EL (cell line): ENCODE results near the gene AGBL4.

ENCODE experiments used
- DNase-seq: peaks from one replicate; pipeline ENCODE4 v3.0.0-alpha.2; 2016

The AGBL4 gene

GRCh38 chr1:48939828-48940227 is 1083.9 kb downstream of the AGBL4 start:
- no peak for DNase-seq

DNA sequence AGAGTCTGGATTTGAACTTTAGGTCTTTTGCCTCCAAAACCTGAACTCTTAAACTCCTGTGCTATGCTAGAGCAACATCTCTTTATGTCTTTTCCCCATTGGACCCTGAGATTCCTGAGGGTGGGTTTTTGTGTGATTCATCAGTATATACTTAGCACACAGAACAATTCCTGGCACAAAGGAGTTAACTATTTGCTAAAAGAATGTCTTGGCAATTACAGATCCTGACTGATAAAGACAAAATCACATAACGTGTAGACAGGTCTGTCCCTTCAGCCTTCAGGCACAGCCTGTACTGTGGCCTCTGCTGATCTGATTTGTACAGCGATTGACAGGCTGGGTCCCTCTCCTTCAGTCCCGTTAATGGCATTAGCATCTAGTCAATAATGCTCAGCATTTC is 1084.7 kb downstream of the AGBL4 start:
- no peak for DNase-seq

DNA sequence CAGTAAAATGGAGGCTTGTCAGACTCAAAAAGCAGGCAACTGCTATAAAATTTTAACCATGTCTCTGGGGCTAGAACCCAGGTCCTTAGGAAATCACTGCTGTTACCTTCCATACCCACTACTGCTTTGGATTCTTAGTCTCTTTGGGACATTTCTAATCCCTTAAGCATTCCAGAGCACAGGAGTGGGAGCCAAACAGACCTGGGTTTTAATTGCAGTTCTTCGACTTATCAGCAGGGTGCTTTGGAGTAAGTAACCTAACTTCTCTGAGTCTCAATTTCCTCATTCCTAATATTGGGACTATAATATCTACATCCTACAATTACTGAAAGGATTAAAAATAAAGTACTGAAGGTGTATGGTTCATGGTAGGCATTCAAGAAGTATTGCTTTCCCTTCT is 1086.0 kb downstream of the AGBL4 start:
- no peak for DNase-seq

DNA sequence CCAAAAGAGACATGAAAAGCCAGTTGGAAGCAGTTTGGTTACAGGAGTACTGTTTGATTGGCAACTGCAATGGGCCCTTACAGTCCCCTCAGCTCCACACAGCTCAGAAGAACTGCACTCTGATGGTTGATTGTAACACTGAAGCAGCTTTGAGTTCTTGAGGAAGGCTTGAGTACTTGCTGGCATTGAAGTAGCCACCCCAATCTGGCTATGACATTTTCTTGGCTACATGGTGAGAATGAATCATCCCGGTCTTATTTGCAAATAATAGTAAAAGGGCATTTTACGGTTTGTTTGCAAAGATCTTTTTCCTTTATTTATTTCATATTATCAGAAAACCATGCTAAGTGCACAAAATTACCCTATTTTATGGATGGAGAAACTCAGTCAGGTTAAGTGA is 1087.3 kb downstream of the AGBL4 start:
- DNase-seq: no peak

DNA sequence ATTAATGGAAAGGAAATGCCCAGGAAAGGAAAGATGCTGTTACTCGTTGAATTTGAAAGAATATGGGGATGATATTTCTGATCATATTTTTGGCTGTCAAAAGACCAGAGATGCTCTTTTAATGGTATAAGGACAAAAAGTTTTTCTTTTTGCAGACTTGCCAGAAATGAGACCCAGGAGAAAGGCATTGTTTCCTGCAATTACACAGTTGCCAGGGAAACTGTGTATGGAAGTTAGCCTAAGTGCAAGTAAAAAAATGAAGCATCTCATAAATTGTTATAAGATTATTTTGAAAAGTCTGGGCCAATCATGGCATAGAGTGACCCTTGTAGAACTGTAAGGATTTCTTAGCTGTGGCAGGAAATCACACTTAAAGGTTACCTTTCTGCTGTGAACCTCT is 1091.4 kb downstream of the AGBL4 start:
- DNase-seq: no peak

GRCh38 chr1:48931506-48932192 is 1092.1 kb downstream of the AGBL4 start:
- peak; percentile 11 for DNase-seq

DNA sequence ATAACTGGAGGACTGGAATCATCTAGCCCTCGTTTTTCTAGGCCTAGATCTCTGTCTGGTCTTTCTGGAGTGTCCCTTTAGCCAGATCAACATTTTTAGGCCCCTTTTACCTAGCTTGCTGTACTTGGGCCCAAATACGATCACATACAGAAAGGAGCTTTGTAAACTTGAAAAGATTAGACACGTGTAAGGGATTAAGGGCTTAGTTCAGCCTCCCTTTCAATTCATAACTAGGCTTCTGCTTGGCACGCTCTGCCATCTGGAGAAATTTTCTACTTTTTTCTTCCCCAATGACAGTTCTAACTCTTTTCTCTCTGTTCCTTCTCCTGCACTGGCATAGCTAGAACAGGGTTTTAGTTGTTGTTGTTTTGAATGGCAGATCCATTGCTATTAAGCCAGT is 1093.7 kb downstream of the AGBL4 start:
- DNase-seq: no peak

DNA sequence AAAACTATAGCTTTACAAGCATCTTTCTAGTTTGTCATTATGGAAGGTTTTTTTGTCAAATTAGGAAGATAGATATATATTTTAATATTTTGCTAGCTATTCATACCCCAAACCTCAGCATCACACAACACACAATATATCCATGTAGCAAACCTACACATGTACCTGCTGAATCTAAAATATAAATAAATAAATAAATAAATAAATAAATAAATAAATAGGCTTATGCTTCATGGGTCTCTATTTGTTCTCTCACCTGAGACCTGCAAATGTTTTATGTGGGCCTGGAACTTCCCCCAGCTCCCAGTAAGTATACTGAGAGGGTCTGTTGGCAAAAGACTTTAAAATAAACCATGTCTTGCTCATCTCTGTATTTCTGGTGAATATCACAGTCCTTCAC is 1099.7 kb downstream of the AGBL4 start:
- DNase-seq: no peak

GRCh38 chr1:48923116-48923515 is 1100.6 kb downstream of the AGBL4 start:
- no peak for DNase-seq

DNA sequence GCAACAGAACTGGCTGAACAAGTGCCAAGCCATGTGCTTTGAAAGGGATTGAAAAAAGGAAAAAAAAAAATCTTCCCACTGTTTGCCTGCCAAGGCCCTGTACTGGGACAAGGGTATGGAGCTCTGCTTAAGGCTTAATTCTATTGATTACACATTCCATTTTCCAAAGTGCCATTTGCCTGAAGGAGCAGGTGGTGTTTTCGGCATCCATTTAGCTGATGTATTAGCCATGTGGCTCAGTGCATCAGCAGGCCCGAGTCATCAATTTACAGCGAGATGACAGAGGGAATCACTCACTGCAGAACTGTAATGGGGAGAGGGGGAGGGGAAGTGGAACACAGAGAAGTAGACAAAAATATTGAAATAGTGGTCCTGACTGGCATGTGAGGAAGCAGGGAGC is 1102.9 kb downstream of the AGBL4 start:
- no peak for DNase-seq

GRCh38 chr1:48917901-48918603 is 1105.7 kb downstream of the AGBL4 start:
- DNase-seq: no peak

- DNase-seq: no peak
Measured at GRCh38 chr1:48917070-48917454, 1106.7 kb downstream of the AGBL4 start.

GRCh38 chr1:48916130-48917069 is 1107.4 kb downstream of the AGBL4 start:
- peak; percentile 47 for DNase-seq

- DNase-seq: no peak
Measured at GRCh38 chr1:48908606-48909005, 1115.1 kb downstream of the AGBL4 start.

- DNase-seq: no peak
Measured at GRCh38 chr1:48906729-48907128, 1117.0 kb downstream of the AGBL4 start.

DNA sequence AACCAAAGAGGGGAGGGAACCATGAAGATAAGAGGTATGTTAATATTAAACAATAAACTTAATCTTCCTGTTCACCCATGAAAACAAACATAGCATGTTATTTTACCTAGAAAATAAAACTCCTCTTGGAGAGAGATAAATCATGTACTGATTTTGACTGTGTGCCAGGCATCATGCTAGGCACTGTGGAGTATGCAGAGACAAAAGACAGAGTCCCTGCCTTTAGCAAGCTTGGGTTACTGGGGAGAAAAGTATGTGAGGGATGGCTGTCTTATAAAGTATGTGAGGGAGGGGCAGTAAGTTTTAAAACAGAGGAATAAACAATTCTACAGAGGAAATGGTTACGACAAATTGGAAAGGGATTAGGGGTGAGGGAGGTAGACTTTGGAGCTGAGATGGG is 1117.6 kb downstream of the AGBL4 start:
- no peak for DNase-seq

GRCh38 chr1:48903291-48903690 is 1120.5 kb downstream of the AGBL4 start:
- no peak for DNase-seq

DNA sequence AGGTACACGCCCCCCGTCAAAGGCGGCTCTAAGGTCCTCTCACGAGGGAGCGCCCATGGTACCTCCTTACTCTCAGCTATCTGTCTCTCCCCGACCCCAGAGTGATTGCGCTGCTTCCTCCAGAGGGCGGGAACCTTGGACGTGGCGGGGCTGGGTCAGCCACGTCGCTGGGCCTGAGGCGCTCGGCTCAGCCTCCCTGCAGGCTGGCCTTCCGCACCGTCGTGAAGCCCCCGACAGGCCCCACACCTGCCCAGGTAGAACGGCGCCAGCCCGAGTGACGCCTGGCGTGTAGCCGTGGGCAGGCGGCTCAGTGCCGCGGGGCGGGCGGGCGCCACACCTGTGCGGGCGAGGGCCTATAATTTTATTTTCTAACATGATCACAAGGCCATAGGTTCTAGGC is 1124.9 kb downstream of the AGBL4 start:
- DNase-seq: no peak

- DNase-seq: no peak
Measured at GRCh38 chr1:48889615-48890014, 1134.1 kb downstream of the AGBL4 start.

GRCh38 chr1:48889082-48889481 is 1134.7 kb downstream of the AGBL4 start:
- DNase-seq: no peak

DNA sequence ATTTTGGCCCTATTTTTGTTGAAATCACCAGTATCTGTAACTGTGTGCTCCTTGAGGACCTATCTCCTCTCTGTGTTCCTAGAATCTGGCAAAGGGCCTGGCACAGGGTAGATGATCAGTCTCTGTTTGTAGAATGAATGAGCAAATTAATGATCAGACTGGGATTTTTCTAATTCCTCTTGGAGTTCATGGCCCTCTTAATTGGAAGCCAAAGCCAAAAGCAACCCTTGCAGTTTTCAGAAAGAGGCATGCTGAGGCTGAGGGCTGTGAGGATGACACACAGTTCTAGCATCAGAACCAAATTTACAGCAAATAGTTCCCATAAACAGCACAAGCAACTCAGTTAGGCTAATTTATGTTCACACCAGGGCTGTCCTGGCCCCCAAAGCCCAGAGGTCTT is 1136.0 kb downstream of the AGBL4 start:
- DNase-seq: no peak

DNA sequence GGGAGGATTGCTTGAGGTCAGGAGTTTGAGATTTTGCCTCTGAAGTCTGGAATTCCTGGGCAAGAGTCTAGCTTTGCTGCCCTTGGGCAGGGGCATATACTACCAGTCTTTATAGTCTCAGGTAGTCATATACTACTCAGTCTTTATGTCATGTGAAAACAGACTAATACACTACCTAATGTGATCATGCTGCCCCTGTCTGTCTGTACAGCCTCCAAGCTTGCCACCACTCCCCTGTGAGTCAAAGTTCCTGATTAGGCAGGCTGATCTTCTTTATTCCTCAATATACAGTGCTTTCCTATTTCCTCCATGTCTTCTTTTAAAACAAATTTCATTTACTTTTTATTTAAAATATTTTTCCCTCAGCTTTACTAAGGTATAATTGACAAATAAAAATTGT is 1141.7 kb downstream of the AGBL4 start:
- DNase-seq: no peak

GRCh38 chr1:48878191-48878940 is 1145.4 kb downstream of the AGBL4 start:
- DNase-seq: peak; percentile 72
